ENCODE data around the gene HSD17B7.

Gene HSD17B7

GRCh38 chr1:162832470-162832869 lies 42.0 kb downstream of the HSD17B7 start:
- TF ChIP-seq SPI1 (IDR thresholded peaks at IDR 0.05; ENCODE audit: borderline replicate concordance, low read depth), result no peak
- no peak for TF ChIP-seq GABPA (IDR thresholded peaks at IDR 0.05; ENCODE audit: low read depth)
- TF ChIP-seq POLR2AphosphoS5 (IDR thresholded peaks at IDR 0.05; ENCODE audit: low read depth), result no peak
- TF ChIP-seq, protein P1, sequence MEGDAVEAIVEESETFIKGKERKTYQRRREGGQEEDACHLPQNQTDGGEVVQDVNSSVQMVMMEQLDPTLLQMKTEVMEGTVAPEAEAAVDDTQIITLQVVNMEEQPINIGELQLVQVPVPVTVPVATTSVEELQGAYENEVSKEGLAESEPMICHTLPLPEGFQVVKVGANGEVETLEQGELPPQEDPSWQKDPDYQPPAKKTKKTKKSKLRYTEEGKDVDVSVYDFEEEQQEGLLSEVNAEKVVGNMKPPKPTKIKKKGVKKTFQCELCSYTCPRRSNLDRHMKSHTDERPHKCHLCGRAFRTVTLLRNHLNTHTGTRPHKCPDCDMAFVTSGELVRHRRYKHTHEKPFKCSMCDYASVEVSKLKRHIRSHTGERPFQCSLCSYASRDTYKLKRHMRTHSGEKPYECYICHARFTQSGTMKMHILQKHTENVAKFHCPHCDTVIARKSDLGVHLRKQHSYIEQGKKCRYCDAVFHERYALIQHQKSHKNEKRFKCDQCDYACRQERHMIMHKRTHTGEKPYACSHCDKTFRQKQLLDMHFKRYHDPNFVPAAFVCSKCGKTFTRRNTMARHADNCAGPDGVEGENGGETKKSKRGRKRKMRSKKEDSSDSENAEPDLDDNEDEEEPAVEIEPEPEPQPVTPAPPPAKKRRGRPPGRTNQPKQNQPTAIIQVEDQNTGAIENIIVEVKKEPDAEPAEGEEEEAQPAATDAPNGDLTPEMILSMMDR (IDR thresholded peaks at IDR 0.05; ENCODE audit: insufficient read depth, low read length), result no peak
- TF ChIP-seq, protein P2, sequence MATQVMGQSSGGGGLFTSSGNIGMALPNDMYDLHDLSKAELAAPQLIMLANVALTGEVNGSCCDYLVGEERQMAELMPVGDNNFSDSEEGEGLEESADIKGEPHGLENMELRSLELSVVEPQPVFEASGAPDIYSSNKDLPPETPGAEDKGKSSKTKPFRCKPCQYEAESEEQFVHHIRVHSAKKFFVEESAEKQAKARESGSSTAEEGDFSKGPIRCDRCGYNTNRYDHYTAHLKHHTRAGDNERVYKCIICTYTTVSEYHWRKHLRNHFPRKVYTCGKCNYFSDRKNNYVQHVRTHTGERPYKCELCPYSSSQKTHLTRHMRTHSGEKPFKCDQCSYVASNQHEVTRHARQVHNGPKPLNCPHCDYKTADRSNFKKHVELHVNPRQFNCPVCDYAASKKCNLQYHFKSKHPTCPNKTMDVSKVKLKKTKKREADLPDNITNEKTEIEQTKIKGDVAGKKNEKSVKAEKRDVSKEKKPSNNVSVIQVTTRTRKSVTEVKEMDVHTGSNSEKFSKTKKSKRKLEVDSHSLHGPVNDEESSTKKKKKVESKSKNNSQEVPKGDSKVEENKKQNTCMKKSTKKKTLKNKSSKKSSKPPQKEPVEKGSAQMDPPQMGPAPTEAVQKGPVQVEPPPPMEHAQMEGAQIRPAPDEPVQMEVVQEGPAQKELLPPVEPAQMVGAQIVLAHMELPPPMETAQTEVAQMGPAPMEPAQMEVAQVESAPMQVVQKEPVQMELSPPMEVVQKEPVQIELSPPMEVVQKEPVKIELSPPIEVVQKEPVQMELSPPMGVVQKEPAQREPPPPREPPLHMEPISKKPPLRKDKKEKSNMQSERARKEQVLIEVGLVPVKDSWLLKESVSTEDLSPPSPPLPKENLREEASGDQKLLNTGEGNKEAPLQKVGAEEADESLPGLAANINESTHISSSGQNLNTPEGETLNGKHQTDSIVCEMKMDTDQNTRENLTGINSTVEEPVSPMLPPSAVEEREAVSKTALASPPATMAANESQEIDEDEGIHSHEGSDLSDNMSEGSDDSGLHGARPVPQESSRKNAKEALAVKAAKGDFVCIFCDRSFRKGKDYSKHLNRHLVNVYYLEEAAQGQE (IDR thresholded peaks at IDR 0.05; ENCODE audit: insufficient replicate concordance, low read depth), result no peak
- Histone ChIP-seq H3K27ac (replicated peaks) (no peak overlapping the region), H3K4me3 (replicated peaks; ENCODE audit: insufficient read depth, low read length) (no peak overlapping the region), H3K27me3 (ENCODE audit: insufficient read depth, poor library complexity, severe bottlenecking) (no peaks in the 10 kb centered on the region)
- no peak for DNase-seq (ENCODE audit: low read depth in 1 of 2, low spot score in 1 of 2)

DNA sequence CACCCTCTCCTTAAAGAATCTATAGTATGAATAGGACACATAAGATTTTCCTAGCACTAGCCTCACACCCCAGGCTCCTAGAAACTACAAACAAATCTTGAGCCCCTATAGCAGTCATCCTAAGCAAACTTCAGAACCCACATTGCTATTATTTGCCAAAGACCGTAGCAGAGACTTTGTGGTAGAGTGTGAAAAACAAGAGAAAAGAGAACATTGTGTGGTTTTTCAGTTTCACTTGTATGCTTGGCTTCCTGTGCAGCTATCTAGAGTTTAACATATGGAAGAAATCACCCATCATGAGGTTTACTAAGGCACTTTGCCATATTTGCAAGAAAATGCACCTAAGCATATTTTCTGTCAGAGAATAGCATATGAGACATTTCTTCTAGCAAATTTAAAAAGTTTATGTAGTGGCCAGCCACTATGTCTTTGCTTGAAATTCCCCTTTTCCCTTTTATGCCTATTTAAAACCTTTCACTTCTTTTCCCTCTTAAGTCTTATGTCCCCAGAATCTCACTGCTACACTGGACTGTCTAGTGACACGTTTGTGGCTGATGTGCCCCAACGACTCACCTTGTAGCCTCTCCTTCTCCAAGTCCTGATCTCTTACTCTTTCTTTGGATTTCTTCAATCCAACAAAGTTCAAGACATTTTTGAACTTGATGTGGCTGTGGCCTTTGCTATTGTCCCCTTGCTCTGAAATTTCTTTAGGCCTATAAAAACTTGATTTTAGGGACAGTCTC lies 44.8 kb downstream of the HSD17B7 start:
- DNase-seq (ENCODE audit: low read depth in 1 of 2, low spot score in 1 of 2), result no peak
- H3K4me3 ChIP-seq (replicated peaks; ENCODE audit: insufficient read depth, low read length), result no peak overlapping the region
- TF ChIP-seq SPI1 (IDR thresholded peaks at IDR 0.05; ENCODE audit: borderline replicate concordance, low read depth), result no peak
- TF ChIP-seq POLR2AphosphoS5 (IDR thresholded peaks at IDR 0.05; ENCODE audit: low read depth), result no peak
- TF ChIP-seq GABPA (IDR thresholded peaks at IDR 0.05; ENCODE audit: low read depth), result no peak
- TF ChIP-seq, protein P2 (IDR thresholded peaks at IDR 0.05; ENCODE audit: insufficient replicate concordance, low read depth), result no peak
- TF ChIP-seq, protein P1 (IDR thresholded peaks at IDR 0.05; ENCODE audit: insufficient read depth, low read length), result no peak
- no peaks in the 10 kb centered on the region for H3K27me3 ChIP-seq (ENCODE audit: insufficient read depth, poor library complexity, severe bottlenecking)
- H3K27ac ChIP-seq (replicated peaks), result no peak overlapping the region

GRCh38 chr1:162838863-162839262 lies 48.4 kb downstream of the HSD17B7 start:
- H3K4me3 ChIP-seq (replicated peaks; ENCODE audit: insufficient read depth, low read length), result no peak overlapping the region
- H3K27ac ChIP-seq (replicated peaks), result no peak overlapping the region
- no peak for DNase-seq (ENCODE audit: low read depth in 1 of 2, low spot score in 1 of 2)
- TF ChIP-seq, protein P2 (IDR thresholded peaks at IDR 0.05; ENCODE audit: insufficient replicate concordance, low read depth), result no peak
- no peak for TF ChIP-seq POLR2AphosphoS5 (IDR thresholded peaks at IDR 0.05; ENCODE audit: low read depth)
- no peak for TF ChIP-seq GABPA (IDR thresholded peaks at IDR 0.05; ENCODE audit: low read depth)
- no peak for TF ChIP-seq SPI1 (IDR thresholded peaks at IDR 0.05; ENCODE audit: borderline replicate concordance, low read depth)
- H3K27me3 ChIP-seq (ENCODE audit: insufficient read depth, poor library complexity, severe bottlenecking), result no peaks in the 10 kb centered on the region
